Left lobe of liver (tissue), 2 donors: ENCODE measurements around the gene RYR2. TPM values are rescaled to one million over a fixed set of nuclear protein-coding genes. Genes with fewer than 3 reads are reported as not detected.

Source experiments
- ATAC-seq: fragments of 200-7000 bp; cut with Tn5 transposase; one replicate; pipeline ENCODE4 v1.9.1; 2020; ENCODE audit warnings: mild to moderate bottlenecking, moderate library complexity
- DNase-seq: peaks from one replicate; pipeline ENCODE4 v3.0.0-alpha.2; 2020; ENCODE audit warnings: low spot score
- total RNA-seq: library from RNA; stranded (reverse); gene quantifications from one replicate; pipeline ENCODE4 v1.2.1, GENCODE V29; 2021
- donor health status: DM: no; HTN: no; CAD: no; lungs with moderate emphysema.
- donor health status: DM: no; HTN: yes; CAD: no.

RYR2 gene
- total RNA-seq: 0.03 TPM

GRCh38 chr1:237041795-237042525, at the start of gene RYR2:
TSS of gene RYR2 (plus strand) at chr1:237042184. CDS start at chr1:237042522, 338 bp downstream.
- no peak for ATAC-seq
- DNase-seq: no peak

- no peak for ATAC-seq
These were observed 49.5 kb upstream of the RYR2 start for GRCh38 chr1:236992449-236992848.

GRCh38 chr1:236994450-236994849, 47.5 kb upstream of the RYR2 start:
- ATAC-seq (no peak), DNase-seq (no peak)

More at GRCh38 chr1:236992449-236992848, 49.5 kb upstream of the RYR2 start:
- no peak for DNase-seq

GRCh38 chr1:236997361-236997760, 44.6 kb upstream of the RYR2 start:
- DNase-seq: no peak
- no peak for ATAC-seq

GRCh38 chr1:236997882-236998281, 44.1 kb upstream of the RYR2 start:
- ATAC-seq (no peak), DNase-seq (no peak)

- DNase-seq: no peak
- ATAC-seq: no peak
These were observed 43.4 kb upstream of the RYR2 start for GRCh38 chr1:236998546-236998945.

- DNase-seq (no peak), ATAC-seq (no peak)
These were observed 41.8 kb upstream of the RYR2 start for GRCh38 chr1:237000191-237000590.

- ATAC-seq (no peak), DNase-seq (no peak)
These were observed 38.5 kb upstream of the RYR2 start for GRCh38 chr1:237003516-237003915.

- ATAC-seq (no peak), DNase-seq (no peak)
These were observed 37.9 kb upstream of the RYR2 start, which contains the start of gene MT1HL1 for GRCh38 chr1:237004116-237004515. TSS of gene MT1HL1 (minus strand) at chr1:237004441. CDS start at chr1:237004372, 69 bp downstream.

GRCh38 chr1:237005674-237006073, 36.3 kb upstream of the RYR2 start:
- no peak for DNase-seq
- ATAC-seq: no peak

- ATAC-seq (no peak), DNase-seq (no peak)
These were observed 34.7 kb upstream of the RYR2 start for GRCh38 chr1:237007147-237007881.

- DNase-seq: no peak
- ATAC-seq: no peak
These were observed 32.4 kb upstream of the RYR2 start for GRCh38 chr1:237009611-237010010.

- DNase-seq (no peak), ATAC-seq (no peak)
These were observed 30.6 kb upstream of the RYR2 start for GRCh38 chr1:237011432-237011831.

GRCh38 chr1:237012361-237012760, 29.6 kb upstream of the RYR2 start:
- no peak for DNase-seq
- ATAC-seq: no peak

GRCh38 chr1:237012788-237013383, 29.1 kb upstream of the RYR2 start:
- DNase-seq (no peak), ATAC-seq (no peak)

GRCh38 chr1:237013608-237014007, 28.4 kb upstream of the RYR2 start:
- DNase-seq (no peak), ATAC-seq (no peak)

GRCh38 chr1:237016626-237017025, 25.4 kb upstream of the RYR2 start:
- ATAC-seq (no peak), DNase-seq (no peak)

- ATAC-seq: no peak
- DNase-seq: no peak
These were observed 23.1 kb upstream of the RYR2 start for GRCh38 chr1:237018896-237019295.

GRCh38 chr1:237025358-237026074, 16.5 kb upstream of the RYR2 start:
- DNase-seq (no peak), ATAC-seq (no peak)

GRCh38 chr1:237029240-237029639, 12.7 kb upstream of the RYR2 start:
- no peak for ATAC-seq
- DNase-seq: no peak

- DNase-seq (no peak), ATAC-seq (no peak)
These were observed 12.0 kb upstream of the RYR2 start for GRCh38 chr1:237029850-237030535.
